Stimulated activated CD8-positive, alpha-beta memory T cell treated with anti-CD3 and anti-CD28 coated beads, Interleukin-15, amount 100 ng/mL, for 48 hours (primary cell): ENCODE measurements around the gene OR7C1.
A peak's percentile ranks its signal among the peaks of the same experiment; 100 is the strongest.
"Not testable (repeated sequence)": the region's sequence is repeated elsewhere in the genome, so short reads cannot be mapped to it uniquely, and the experiment has no call there.

Source experiments
- DNase-seq, 2 donors: peaks; one replicate each; pipeline ENCODE4 v3.0.0-alpha.2; 2020; ENCODE audit warnings: low read depth in 2 of 2

Gene OR7C1

DNA sequence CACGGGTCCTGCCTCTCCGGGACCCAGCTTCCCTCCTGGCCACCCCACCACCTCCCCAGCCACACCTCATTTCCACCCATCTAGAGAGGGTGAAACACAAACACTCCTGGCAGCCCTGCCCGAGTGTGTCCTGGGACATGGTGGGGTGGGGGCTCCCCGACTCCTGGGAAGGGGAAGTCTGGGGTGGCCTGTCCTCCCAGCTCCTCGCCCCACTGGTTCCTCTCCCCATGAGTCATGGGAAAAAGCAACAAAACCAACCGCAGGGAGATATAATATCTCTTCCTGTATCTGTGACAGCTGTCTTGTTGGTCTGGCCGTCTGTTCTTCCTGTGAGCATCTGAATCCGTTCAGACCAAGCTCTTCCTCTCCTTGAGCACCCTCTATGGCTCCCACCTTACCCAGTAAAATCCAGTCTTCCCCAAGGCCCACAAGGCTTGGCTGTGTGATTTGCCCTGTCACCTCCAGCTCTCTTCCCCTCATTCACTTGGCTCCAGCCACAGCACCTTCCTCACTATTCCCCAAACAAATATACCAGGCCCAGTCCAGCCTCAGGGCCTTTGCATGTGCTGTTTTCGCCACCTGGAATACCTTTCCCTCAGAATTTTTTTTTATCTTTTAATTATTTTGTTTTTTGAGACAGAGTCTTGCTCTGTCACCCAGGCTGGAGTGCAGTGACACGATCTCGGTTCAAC, 49.7 kb downstream of the OR7C1 start:
- DNase-seq = peak in 1 of 2 donors; percentile 12

DNA sequence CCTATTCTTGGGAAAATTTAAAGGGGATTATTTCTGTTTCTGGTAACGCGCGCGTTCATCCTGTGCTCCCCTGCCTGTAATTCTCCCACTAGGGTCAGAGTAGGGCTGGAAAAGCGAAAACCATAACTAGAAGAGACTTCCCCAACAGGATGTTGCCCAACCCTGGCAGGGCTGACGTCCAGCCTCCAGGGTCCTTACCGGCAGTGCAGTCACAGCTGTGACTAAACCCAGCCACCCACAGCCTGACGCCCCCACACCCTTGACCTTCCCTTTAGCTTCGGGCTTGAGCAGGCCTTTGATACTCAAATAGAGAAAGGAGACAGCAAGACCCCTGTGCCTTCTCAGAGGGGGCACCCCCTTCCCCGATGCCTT, 50.3 kb downstream of the OR7C1 start:
- DNase-seq = peak in 1 of 2 donors; percentile 49

DNA sequence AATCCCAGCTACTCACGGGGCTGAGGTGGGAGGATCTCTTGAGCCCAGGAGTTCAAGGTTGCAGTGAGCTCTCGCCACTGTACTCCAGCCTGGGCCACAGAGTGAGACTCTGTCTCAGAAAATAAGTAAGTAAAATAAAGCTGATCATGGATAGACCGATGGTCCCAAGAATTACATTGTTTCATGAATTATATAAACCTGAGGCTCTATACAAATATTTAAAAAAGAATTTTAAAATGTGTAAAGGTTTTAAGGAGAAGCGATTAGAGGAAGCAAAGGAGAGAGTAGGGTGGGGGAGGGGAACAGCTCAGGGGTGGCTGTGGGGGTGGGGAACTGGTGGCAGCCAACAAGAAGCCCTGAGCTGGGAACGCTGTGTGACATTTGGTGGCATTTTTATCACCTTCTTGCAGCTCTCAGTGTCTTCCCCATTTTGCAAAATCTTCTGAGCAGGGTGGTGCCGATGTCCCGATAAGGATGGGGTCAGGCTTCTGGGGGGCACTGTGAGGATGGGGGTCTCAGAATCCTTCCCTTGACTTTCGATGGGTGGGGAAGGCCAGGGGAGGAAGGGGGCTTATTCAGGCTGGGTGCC, 51.5 kb downstream of the OR7C1 start:
- not testable (repeated sequence) for DNase-seq

DNA sequence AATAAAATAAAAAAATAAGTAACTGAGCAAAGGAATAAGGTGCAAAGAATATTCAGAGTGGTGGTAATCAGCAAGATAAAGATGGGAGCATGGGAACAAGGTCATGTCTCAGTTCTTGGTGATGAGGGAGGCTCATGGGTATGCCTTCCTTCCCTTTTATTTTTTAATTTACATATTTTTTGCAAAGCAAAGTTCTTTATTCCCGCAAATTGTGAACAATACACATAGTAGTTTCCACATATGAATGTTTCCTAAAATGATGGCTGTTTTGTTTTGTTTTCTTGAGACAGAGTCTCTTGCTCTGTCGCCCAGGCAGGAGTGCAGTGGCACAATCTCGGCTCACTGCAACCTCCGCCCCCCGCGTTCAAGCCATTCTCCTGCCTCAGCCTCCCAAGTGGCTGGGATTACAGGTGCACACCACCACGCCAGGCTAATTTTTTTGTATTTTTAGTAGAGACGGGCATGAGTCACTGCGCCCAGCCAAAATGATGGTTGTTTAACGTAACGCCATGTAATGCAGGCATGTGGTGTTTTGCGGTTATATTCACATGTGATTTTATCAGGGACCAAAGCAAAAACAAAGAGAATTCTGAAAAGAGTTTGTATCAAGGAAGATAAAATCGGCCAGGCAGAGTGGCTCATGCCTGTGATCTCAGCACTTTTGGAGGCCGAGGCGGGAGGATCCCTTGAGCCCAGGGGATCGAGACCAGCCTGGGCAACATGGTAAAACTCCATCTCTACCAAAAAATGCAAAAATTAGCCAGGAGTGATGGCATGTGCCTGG, 52.2 kb downstream of the OR7C1 start:
- no peak for DNase-seq

DNA sequence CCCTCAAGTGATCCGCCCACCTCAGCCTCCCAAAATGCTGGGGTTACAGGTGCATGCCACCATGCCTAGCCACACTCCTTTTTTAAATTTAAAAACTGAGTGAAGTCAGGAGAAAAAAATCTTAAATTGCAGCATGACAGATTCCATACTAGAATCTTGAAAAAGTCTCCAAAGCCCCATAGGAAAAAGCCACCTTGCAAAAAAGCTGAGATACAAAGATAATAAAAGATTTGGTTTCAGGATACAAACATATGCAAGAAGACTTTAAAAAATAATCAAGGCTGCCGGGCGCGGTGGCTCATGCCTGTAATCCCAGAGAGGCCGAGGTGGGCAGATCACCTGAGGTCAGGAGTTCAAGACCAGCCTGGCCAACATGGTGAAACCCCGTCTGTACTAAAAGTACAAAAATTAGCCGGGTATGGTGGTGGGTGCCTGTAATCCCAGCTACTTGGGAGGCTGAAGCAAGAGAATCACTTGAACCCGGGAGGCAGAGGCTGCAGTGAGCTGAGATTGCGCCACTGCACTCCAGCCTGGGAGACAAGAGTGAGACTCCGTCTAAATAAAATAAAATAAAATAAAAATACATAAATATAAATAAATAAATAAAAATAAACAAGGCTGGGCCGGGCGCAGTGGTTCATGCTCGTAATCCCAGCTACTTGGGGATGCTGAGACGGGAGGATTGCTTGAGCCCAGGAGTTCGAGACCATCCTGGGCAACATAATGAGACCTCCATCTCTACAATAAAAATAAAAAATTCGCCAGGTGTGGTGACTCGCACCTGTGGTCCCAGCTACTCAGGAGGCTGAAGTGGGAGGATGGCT, 53.1 kb downstream of the OR7C1 start:
- not testable (repeated sequence) for DNase-seq

DNA sequence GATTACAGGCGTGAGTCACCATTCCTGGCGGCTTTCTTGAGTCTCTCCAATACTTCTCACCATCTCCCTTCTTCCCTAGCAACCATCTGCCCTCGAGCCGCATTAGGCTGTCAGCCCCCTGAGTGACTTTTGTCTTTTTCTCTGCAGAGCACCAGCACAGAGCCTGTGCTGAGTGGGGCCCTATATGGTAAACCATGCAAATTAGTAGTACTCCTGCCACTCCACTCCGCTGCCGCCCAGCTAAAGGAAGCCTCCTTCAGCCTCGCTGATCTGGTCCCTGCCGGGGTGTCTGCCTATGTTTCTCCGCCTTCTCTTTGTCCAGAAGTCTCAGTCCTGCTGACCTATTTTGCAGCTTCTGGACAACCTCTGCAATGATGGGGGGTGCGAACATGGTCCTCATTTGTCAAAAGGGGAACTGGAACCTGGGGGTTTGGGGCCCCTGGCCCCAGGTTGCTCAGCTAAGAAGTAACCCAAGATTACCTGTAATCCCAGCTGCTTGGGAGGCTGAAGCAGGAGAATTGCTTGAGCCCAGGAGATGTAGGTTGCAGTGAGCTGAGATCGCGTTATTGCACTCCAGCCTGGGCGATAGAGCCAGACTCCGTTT, 54.3 kb downstream of the OR7C1 start:
- not testable (repeated sequence) for DNase-seq

DNA sequence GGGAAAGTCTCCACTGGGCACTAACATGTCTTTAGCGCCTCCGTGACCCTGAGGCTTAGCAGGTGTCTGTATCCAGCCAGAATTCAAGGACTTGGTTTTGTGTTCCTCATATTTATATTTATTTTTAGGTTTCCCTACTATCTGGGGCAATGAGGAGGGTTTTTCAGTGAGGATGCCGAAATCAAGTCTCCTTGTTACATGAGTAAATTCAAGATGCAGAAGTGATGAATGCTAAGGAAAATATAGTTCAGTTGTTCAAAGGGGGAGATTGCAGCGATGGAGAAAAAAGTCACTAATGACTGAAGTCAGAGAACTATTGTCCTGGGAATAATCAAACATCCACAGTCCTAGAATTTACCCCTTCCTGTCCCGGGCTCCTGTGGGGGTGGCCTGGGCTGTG, 55.8 kb downstream of the OR7C1 start:
- DNase-seq = no peak

DNA sequence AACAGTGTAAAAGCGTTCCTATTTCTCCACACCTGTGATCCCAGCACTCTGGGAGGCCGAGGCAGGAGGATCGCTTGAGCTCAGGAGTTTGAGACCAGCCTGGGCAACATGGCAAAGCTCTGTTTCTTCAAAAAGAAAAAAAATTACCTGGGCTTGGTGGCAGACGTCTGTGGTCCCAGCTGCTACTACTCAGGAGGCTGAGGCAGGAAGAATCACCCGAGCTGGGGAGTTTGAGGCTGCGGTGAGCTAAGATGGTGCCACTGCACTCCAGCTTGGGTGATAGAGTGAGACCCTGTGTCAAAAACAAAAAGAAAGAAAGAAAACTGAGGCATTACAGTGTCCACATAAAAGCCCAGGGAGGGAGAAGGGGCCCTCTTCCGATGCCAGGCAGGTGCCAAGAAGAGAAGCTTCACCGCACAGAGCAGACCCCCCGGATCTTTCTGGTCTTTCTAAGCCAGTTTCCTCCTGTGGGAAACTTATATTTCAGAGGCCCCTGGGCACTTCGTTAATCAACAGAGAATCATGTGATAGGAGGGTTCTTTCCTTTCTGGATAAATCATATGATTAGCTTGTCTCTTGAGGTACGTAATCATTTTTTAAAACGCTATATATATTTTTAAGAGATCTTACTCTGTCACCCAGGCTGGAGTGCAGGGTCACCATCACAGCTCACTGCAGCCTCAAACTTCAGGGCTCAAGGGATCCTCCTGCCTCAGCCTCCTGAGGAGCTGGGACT, 56.7 kb downstream of the OR7C1 start, which contains the start of gene ADGRE2:
TSS of gene ADGRE2 (minus strand) at position 451 of the 736 bp plus-strand sequence. CDS start 1,804 bp downstream, outside the sequence.
- DNase-seq = not testable (repeated sequence)

DNA sequence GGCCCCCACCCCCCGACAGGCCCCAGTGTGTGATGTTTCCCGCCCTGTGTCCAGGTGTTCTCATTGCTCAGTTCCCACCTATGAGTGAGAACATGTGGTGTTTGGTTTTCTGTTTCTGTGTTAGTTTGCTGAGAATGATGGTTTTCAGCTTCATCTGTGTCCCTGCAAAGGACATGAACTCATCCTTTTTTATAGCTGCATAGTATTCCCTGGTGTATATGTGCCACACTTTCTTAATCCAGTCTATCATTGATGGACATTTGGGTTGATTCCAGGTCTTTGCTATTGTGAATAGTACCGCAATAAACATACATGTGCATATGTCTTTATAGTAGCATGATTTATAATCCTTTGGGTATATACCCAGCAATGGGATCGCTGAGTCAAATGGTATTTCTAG, 57.3 kb downstream of the OR7C1 start:
- DNase-seq = not testable (repeated sequence)

DNA sequence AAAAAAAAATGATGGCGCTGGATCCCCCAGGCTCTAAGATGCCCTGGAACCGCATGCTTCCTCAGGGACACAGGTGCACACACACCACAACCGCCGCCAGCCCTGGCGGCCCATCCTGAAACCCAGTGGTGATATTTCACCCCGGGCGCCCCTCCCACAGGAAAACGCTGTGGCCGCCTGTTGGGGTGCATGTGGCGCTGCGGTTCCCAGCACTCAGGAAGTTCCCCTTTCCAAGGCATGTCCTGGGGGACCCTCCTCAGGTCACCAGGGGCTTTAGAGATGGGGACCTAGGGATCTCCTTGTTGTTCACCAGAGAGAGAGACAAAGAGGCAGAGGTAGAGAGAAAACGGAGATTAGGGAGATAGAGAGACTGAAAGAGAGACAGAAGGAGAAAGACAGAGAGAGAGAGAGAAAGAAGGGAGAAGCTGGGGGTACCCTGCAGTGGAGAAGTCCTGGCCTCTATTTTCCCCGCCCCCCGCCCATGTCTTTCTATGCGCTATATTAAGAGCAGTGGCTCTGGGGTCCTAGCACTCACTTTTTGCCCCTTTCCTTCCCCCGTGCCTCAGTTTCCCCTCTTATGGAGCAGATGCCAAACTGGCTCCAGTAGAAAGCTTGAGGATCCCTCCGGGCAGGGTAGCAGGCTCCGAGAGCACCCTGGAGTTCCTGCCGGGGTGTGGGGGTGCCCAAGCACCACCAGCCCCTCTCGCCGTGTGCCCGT, 59.0 kb downstream of the OR7C1 start:
- no peak for DNase-seq

DNA sequence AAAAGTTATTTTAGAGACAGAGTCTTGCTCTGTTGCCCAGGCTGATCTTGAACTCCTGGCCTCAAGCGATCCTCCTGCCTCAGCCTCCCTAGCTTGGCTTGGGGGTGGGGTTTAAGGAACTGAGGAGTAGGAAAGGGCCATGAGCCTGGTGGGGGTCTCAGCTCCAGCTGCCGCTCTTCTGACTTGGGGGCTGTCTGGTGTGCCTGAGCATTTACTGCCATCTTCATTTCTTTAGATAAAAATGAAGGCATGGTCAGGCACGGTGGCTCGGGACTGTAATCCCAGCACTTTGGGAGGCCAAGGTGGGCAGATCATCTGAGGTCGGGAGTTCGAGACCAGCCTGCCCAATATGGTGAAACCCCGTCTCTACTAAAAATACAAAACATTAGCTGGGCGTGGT, 59.7 kb downstream of the OR7C1 start:
- not testable (repeated sequence) for DNase-seq

DNA sequence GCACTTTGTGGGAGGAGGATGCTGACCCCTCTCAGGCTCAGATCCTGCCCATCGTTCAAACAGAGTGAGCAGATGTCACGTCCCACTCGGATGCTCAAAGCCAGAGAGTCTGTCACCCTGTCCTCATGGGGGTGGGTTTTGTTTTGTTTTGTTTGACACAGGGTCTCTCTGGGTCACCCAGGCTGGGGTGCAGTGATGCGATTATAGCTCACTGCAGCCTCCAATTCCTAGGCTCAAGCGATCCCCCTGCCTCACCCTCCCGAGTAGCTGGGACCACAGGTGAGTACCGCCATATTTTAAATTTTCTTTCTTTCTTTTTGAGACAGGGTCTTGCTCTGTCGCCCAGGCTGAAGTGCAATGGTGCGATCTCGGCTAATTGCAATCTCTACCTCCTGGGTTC, 60.6 kb downstream of the OR7C1 start:
- DNase-seq = no peak

DNA sequence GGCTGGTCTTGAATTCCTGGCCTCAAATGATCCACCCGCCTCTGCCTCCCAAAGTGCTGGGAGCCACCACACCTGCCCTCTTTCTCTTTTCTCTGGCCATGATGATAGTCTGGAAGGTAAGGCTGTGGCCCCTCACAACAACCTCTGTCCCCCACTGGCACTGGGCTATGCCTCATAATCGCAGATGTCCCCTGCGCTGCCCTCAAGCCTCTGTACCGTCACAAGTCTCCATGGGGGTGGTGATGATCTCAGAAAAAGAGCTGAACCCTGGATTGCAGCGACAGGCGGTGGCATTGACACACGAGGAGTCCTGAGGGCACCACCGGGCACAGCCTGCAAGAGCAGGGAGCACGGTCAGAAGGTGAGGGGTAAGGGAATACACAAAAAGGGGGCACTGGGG, 61.3 kb downstream of the OR7C1 start:
- DNase-seq = not testable (repeated sequence)

DNA sequence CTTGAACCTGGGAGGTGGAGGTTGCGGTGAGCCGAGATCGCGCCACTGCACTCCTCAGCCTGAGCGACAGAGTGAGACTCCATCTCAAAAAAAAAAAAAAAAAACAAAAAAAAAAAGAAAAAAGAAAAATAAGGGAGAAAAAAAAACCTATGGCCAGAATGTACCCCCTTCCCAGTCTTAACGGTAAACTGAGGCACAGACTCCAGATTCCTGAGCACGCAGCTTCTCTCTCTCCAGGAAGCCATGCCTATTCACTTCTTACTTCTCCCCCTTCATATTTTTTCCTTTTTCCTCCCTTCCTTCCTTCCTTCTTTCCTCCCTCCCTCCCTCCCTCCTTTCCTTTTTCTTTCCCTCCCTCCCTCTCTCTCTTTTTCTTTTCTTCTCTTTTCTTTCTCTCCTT, 62.0 kb downstream of the OR7C1 start:
- DNase-seq = no peak

DNA sequence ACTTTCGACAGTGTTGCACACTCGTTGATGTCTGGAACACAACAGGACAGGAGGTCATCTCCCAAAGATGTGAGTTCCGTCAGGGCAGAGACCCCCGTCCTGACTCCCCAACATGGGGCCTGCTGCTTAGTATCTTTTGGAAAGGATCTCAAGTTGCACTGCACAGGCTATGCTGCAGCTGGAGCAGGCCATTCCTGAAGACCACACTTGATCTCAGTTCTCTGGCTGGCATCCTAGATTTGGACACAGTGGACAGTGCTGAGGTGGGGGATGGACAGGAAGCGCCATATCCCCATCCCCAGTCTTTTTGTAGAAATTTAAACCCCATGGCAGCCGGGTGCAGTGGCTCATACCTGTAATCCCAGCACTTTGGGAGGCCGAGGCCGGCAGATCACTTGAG, 62.5 kb downstream of the OR7C1 start:
- no peak for DNase-seq

DNA sequence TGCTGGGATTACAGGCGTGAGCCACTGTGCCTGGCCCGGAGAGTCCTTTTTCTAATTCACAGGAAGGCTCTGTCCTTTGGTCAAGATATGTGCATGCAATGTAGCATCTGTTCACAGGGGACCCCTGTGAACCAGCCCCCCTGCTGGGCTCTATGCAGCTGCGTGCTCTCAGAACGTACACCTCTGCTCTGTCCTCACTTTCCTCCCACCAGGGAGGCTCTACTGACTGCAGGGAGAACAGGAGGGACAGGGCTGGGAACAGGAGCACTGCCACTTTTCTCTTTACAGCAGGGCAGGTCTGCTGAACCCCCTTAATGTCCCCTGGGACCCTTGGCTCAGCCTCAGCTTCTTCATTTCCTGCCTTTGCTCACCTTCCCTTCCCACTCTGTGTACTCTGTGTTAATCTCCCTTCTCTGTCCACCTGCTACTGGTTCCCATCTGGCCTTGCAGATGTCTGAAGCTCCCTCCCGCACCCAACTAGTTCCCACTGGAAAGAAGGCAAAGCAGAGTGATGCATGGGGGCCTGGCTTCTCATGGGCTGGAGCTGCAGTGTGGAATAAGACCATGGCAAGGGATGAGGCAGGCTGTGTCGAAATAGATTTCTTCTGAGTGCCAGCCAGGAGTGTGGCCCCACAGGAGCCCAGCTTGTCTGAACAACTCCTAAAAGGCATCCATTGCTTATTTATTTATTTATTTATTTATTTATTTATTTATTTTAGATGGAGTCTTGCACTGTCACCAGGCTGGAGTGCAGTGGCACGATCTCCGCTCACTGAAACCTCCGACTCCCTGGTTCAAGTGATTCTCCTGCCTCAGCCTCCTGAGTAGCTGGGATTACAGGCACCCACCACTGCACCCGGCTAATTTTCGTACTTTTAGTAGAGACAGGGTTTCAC, 63.8 kb downstream of the OR7C1 start:
- DNase-seq = no peak

DNA sequence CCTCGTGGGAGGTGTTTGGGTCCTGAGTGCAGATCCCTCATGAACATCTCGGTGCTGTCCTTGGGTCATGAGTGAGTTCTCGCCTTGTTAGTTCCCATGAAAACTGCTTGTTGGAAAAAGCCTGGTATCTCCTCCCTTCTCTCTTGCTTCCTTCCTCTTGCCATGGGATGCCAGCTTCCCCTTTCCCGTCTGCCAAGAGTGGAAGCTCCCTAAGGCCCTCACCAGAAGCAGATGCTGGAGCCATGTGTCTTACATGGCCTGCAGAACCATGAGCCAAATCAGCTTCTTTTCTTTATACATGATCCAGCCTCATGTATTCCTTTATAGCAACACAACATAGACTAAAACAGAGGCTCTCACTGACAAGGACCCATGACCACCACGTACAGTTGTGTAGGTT, 64.8 kb downstream of the OR7C1 start:
- DNase-seq = no peak

DNA sequence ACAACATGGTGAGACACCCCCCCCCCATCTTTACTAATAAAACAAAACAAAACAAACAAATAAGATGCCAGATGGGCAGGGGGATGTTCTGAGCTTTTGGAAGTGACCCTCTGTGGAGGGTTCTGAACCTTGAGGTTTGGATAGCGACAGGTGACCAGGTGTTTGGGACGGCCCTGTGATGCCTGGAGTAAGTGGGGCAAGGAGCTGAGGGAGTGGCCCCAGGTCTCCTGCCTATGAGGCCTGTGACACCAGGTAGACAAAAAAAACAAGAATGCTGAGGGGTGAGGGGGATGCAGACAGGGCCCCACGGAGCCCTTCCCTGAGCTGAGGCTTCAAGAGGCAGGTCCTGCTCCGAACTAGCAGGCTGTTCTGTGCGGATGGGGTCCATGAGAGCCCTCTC, 65.8 kb downstream of the OR7C1 start:
- DNase-seq = no peak

DNA sequence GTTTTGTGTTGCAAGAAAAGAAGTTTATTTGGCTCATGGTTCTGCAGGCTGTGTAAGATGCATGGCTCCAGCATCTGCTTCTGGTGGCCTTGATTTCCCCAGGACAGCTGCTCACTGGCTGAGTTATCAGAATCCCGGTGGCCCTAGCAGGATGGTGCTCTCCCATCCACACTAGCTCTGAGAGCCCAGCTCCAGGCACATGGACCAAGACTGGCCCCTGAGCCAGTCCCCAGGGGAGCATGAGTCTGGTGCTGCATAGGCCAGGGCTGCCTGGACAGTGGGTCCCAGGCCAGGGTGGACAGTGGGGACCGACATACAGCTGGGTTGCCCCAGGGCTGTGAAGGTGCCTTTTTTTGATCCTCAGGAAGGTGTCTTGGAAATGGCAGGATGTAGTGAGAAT, 67.0 kb downstream of the OR7C1 start:
- no peak for DNase-seq
